Measurements from ENCODE around the gene OOEP.
"Not testable (repeated sequence)": the region's sequence is repeated elsewhere in the genome, so short reads cannot be mapped to it uniquely, and the experiment has no call there.

Gene OOEP

DNA sequence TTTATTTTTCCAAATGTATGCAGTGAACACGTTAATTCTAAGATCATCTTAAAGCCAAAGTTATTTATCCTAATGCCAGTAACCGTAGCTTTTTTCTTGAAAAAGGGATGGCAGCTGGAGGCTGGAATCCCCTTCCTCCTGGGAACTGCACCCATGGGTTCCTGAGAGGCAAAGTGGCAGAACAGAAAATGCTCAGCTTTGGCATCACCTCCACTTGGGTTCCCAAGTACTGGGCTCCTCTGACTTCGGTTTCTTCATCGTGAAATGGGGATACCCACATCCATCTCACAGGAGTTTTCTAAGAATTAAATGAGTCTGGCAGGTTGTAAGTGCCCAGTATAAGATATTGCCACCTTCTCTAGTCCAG is 18.7 kb upstream of the OOEP start:
- H3K27me3 ChIP-seq (replicated peaks; ENCODE audit: control insufficient read depth, insufficient read depth, low read length), result no peaks in the 10 kb centered on the region; the same call in 1 of the 2 replicates
- TF ChIP-seq, protein P1, sequence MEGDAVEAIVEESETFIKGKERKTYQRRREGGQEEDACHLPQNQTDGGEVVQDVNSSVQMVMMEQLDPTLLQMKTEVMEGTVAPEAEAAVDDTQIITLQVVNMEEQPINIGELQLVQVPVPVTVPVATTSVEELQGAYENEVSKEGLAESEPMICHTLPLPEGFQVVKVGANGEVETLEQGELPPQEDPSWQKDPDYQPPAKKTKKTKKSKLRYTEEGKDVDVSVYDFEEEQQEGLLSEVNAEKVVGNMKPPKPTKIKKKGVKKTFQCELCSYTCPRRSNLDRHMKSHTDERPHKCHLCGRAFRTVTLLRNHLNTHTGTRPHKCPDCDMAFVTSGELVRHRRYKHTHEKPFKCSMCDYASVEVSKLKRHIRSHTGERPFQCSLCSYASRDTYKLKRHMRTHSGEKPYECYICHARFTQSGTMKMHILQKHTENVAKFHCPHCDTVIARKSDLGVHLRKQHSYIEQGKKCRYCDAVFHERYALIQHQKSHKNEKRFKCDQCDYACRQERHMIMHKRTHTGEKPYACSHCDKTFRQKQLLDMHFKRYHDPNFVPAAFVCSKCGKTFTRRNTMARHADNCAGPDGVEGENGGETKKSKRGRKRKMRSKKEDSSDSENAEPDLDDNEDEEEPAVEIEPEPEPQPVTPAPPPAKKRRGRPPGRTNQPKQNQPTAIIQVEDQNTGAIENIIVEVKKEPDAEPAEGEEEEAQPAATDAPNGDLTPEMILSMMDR (IDR thresholded peaks at IDR 0.05; ENCODE audit: insufficient read depth, low read length, poor library complexity, severe bottlenecking), result no peak

DNA sequence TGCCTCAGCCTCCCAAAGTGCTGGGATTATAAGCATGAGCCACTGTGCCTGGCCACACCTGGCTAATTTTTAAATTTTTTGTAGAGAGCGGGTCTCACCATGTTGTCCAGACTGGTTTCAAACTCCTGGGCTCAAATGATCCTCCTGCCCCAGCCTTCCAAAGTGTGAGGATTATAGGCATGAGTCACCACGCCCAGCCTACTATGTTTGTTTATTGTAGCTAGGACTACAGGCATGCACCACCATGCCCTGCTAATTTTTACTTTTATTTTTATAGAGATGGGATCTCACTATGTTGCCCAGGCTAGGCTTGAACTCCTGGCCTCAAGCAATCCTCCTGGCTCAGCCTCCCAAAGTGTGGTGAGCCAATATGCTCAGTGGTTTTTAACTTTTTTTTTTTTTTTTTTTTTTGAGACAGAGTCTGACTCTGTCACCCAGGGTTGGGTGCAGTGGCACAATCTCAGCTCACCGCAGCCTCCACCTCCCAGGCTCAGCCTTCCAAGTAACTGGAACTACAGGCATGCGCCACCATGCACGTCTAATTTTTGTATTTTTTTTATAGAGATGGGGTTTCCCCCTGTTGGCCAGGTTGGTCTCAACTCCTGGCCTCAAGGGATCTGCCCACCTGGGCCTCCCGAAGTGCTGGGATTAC is 12.9 kb upstream of the OOEP start:
- TF ChIP-seq, protein P1 (IDR thresholded peaks at IDR 0.05; ENCODE audit: insufficient read depth, low read length, poor library complexity, severe bottlenecking), result no peak
- no peaks in the 10 kb centered on the region for H3K27me3 ChIP-seq (replicated peaks; ENCODE audit: control insufficient read depth, insufficient read depth, low read length)
- no peak for DNase-seq (ENCODE audit: extremely low read depth, insufficient read length)
- H3K4me3 ChIP-seq (replicated peaks; ENCODE audit: low read depth, low read length), result no peak overlapping the region
- no peaks in the 10 kb centered on the region for H3K36me3 ChIP-seq (ENCODE audit: control insufficient read depth, insufficient read depth, low read length)

More for the DNA sequence above, 18.7 kb upstream of the OOEP start:
- no peak for DNase-seq (ENCODE audit: extremely low read depth, insufficient read length)
- Histone ChIP-seq H3K4me3 (replicated peaks; ENCODE audit: low read depth, low read length) (peak overlapping the region; percentile 60), H3K36me3 (ENCODE audit: control insufficient read depth, insufficient read depth, low read length) (no peaks in the 10 kb centered on the region)

DNA sequence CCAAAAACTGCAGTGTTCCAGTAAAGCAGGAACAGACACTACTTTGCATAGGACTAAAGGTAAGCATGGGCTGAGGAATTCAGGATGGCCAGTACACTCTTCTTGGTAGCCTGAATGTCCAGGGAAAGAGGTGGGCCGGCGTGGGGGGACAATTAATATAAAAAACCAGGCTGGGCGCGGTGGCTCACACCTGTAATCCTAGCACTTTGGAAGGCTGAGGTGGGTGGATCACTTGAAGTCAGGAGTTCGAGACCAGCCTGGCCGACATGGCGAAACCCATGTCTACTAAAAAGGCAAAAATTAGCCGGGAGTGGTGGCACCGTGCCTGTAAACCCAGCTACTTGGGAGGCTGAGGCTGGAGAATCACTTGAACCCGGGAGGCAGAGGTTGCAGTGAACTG is 11.8 kb upstream of the OOEP start:
- H3K4me3 ChIP-seq (replicated peaks; ENCODE audit: low read depth, low read length); H3K36me3 ChIP-seq (ENCODE audit: control insufficient read depth, insufficient read depth, low read length); DNase-seq (ENCODE audit: extremely low read depth, insufficient read length); H3K27me3 ChIP-seq (replicated peaks; ENCODE audit: control insufficient read depth, insufficient read depth, low read length): not testable (repeated sequence)

DNA sequence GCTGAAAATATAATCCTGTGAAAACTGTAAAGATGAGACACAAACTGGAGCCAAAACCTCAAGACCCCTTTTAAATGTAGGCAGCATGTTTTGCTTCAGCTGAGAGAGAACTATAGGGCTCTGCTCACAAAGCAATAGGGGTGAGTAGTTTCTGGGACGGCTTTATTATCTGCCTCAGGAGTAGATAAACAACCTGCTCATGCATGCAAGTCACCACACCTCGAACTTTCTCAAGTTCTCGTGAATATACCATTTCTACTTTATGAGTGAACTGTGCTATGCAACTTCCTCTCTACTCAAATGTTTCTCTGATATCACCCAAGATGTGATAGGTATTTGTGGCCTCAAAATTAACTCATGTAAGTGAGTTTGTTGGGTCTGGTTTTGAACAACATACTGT is 7.5 kb upstream of the OOEP start:
- Histone ChIP-seq H3K27me3 (replicated peaks; ENCODE audit: control insufficient read depth, insufficient read depth, low read length) (no peaks in the 10 kb centered on the region), H3K36me3 (ENCODE audit: control insufficient read depth, insufficient read depth, low read length) (no peaks in the 10 kb centered on the region), H3K4me3 (replicated peaks; ENCODE audit: low read depth, low read length) (no peak overlapping the region)
- TF ChIP-seq, protein P1 (IDR thresholded peaks at IDR 0.05; ENCODE audit: insufficient read depth, low read length, poor library complexity, severe bottlenecking), result no peak
- DNase-seq (ENCODE audit: extremely low read depth, insufficient read length), result no peak

DNA sequence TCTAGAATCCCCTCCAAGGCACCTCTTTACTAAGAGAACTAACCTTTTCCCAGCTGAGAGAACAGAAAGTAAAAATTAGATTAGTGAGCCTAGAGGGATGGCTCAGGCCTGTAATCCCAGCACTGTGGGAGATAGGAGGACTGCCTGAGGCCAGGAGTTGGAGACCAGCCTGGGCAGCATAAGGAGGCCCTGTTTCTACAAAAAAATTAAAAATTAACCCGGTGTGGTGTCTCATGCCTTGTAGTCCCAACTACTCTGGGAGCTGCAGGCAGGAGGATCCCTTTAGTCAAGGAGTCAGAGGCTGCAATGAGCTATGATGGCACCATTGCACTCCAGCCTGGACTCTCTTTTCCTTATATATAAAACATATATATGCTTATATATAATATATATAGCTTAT is 5.5 kb upstream of the OOEP start:
- no peak for DNase-seq (ENCODE audit: extremely low read depth, insufficient read length)
- H3K4me3 ChIP-seq (replicated peaks; ENCODE audit: low read depth, low read length), result no peak overlapping the region
- TF ChIP-seq, protein P1 (IDR thresholded peaks at IDR 0.05; ENCODE audit: insufficient read depth, low read length, poor library complexity, severe bottlenecking), result no peak
- H3K36me3 ChIP-seq (ENCODE audit: control insufficient read depth, insufficient read depth, low read length), result no peaks in the 10 kb centered on the region
- H3K27me3 ChIP-seq (replicated peaks; ENCODE audit: control insufficient read depth, insufficient read depth, low read length), result no peaks in the 10 kb centered on the region

DNA sequence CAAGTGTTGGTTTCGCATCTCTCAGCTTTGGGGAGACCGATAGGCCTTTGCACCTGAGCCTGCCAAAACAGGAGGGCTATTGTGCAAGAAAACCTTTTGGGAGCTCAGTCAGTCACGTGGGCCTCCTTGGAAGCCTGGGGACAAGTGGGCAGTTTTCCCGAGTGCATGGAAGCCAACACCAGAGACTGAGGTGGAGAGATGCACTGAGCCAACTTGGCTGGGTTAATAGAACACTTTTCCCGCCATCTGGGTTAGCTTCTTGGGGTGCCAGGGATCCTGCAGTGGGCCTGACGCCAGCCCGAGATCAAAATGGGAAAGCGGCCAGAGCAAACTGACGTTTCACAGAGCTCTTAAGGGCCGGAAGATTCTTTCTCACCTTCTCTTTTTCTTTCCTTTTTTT is 2.8 kb upstream of the OOEP start:
- no peaks in the 10 kb centered on the region for H3K27me3 ChIP-seq (replicated peaks; ENCODE audit: control insufficient read depth, insufficient read depth, low read length)
- TF ChIP-seq, protein P1 (IDR thresholded peaks at IDR 0.05; ENCODE audit: insufficient read depth, low read length, poor library complexity, severe bottlenecking), result no peak
- no peaks in the 10 kb centered on the region for H3K36me3 ChIP-seq (ENCODE audit: control insufficient read depth, insufficient read depth, low read length)
- no peak overlapping the region for H3K4me3 ChIP-seq (replicated peaks; ENCODE audit: low read depth, low read length)
- DNase-seq (ENCODE audit: extremely low read depth, insufficient read length), result no peak
